ENCODE results near the gene ETV1.

Gene ETV1

GRCh38 chr7:13963925-13964324 lies 25.5 kb downstream of the ETV1 start:
- DNase-seq (ENCODE audit: low read depth): no peak
- H3K4me3 ChIP-seq (ENCODE audit: control insufficient read depth, low read depth, low read length): no peak overlapping the region
- TF ChIP-seq CTCF (IDR thresholded peaks at IDR 0.05; ENCODE audit: control insufficient read depth, insufficient read depth, low read depth, low read length, missing control alignments): no peak

GRCh38 chr7:13955494-13955893 lies 34.0 kb downstream of the ETV1 start:
- H3K4me3 ChIP-seq (ENCODE audit: control insufficient read depth, low read depth, low read length): no peak overlapping the region
- no peak for DNase-seq (ENCODE audit: low read depth)
- no peak for TF ChIP-seq CTCF (IDR thresholded peaks at IDR 0.05; ENCODE audit: control insufficient read depth, insufficient read depth, low read depth, low read length, missing control alignments)

- TF ChIP-seq CTCF (IDR thresholded peaks at IDR 0.05; ENCODE audit: control insufficient read depth, insufficient read depth, low read depth, low read length, missing control alignments): no peak
- DNase-seq (ENCODE audit: low read depth): no peak
- no peak overlapping the region for H3K4me3 ChIP-seq (ENCODE audit: control insufficient read depth, low read depth, low read length)
These were observed 36.1 kb downstream of the ETV1 start for GRCh38 chr7:13953368-13953767.

- DNase-seq (ENCODE audit: low read depth): no peak
- H3K4me3 ChIP-seq (ENCODE audit: control insufficient read depth, low read depth, low read length): no peak overlapping the region
- no peak for TF ChIP-seq CTCF (IDR thresholded peaks at IDR 0.05; ENCODE audit: control insufficient read depth, insufficient read depth, low read depth, low read length, missing control alignments)
These were observed 36.5 kb downstream of the ETV1 start for GRCh38 chr7:13952921-13953320.

GRCh38 chr7:13949939-13950338 lies 39.5 kb downstream of the ETV1 start:
- DNase-seq (ENCODE audit: low read depth): no peak
- H3K4me3 ChIP-seq (ENCODE audit: control insufficient read depth, low read depth, low read length): no peak overlapping the region
- no peak for TF ChIP-seq CTCF (IDR thresholded peaks at IDR 0.05; ENCODE audit: control insufficient read depth, insufficient read depth, low read depth, low read length, missing control alignments)

- no peak overlapping the region for H3K4me3 ChIP-seq (ENCODE audit: control insufficient read depth, low read depth, low read length)
- DNase-seq (ENCODE audit: low read depth): no peak
- no peak for TF ChIP-seq CTCF (IDR thresholded peaks at IDR 0.05; ENCODE audit: control insufficient read depth, insufficient read depth, low read depth, low read length, missing control alignments)
These were observed 40.0 kb downstream of the ETV1 start for GRCh38 chr7:13949445-13949844.

Measured in AG09309 (cell line).